Mammary epithelial cell (primary cell): ENCODE data around the gene RPS27L.

ENCODE experiments used
- CTCF ChIP-seq, 2 donors: IDR thresholded peaks in 1 of 2; conservative IDR thresholded peaks in 1 of 2; 2 replicates each; pipeline ENCODE4 v1.5.1; 2011 to 2012; ENCODE audit warnings: inconsistent platforms in 2 of 2, low read length in 2 of 2, mild to moderate bottlenecking in 2 of 2, control low read depth in 1 of 2, low read depth in 1 of 2; ENCODE audit not compliant: insufficient read depth in 1 of 2; ENCODE audit errors: extremely low read depth in 1 of 2
- EZH2 ChIP-seq: IDR thresholded peaks from 2 replicates; pipeline ENCODE4 v1.6.1; 2012; ENCODE audit warnings: low read length, inconsistent platforms, borderline replicate concordance

DNA sequence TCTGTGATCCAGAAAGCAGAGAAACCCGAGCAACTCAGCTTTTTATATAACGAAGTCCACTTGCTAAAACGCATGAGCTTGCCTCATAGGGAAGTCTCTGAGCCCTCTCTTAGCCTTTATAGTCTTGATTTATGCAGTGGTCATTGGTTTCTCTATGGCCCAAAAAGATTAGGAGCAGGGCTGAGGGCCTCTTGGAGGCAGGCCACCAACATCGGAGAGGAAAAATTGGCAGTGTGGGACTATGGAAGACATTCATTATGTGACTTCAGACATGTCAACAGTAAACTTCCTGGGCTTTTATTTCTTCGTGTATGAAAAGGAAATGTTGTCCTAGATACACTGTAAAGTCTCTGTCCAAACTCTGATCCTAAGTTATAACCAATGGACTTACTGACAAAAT is 45.6 kb upstream of the RPS27L start:
- TF ChIP-seq CTCF (conservative IDR thresholded peaks at IDR 0.05 in 1 of 2, IDR thresholded peaks at IDR 0.05 in 1 of 2; ENCODE audit: extremely low read depth in 1 of 2, insufficient read depth in 1 of 2, low read depth in 1 of 2, low read length in 2 of 2) (no peak), EZH2 (no peak)
